ENCODE results near the gene TMEM183A.

TMEM183A gene

DNA sequence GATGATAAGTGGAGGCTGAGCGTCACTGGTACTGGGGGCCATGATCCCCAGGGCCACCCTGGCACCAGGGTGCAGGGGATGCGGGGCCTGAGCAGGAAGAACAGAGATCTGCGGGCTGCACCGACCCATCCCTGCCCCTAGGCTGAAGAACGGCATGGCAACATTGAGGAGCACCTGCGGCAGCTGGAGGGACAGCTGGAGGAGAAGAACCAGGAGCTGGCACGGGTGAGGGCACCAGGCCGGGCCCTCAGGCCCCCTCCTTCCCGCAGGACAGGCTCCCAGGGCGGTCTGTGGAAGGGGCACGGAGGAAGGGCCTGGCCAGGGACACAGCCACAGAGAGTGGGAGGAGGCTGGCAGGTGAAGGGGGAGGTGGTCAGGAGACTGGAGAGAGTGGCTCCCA lies 40.9 kb downstream of the TMEM183A start:
- no peak for DNase-seq

GRCh38 chr1:203048555-203049051 lies 41.4 kb downstream of the TMEM183A start:
- DNase-seq: peak; percentile 88

DNA sequence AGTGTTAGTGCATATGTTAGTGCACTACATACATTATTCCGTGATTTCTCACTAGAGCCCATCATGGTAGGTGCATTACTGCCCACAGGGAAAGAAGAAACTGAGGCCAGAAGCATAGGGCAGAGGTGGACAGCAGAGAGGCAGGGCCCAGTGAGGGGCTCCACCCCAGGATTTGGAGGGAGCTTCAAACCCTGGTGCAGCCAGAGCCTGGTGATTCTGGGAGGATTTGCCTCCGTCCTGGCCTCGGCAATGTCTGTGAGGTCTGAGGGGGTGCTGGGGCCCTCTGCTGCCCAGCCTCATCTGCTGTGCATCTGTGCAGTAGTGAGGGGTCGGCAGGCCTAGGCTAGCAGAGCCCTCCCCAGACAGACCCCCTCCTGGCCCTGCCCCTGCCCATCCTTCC lies 41.9 kb downstream of the TMEM183A start:
- DNase-seq: no peak

GRCh38 chr1:203049576-203050180 lies 42.5 kb downstream of the TMEM183A start:
- DNase-seq: no peak

GRCh38 chr1:203050826-203051225 lies 43.7 kb downstream of the TMEM183A start:
- DNase-seq: no peak

DNA sequence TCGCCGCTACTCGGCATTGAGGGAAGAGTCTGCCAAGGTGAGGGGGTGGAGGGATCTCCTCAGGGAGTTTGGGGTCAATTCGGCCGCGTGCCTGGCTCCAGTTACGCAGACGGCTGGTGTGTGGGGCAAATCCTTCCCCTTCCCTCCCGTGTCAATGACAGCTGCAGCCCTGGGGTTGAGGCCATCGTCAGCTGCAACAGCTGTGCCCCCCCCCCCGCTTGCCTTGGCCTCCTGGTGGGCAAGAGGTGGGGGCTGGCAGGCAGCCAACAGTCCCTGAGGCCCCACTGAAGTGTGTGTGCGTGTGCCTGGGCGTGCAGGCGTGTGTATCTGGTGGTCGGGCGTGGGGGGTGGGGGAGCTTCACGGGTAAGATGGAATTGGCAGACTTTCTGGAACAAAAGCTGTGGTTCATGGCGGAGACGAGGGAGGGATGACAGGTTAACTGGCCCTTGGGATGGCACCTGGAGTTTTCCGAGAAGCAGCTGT lies 44.7 kb downstream of the TMEM183A start:
- DNase-seq: peak; percentile 77

GRCh38 chr1:203052601-203053000 lies 45.4 kb downstream of the TMEM183A start:
- no peak for DNase-seq

- DNase-seq: no peak
These were observed 47.0 kb downstream of the TMEM183A start for GRCh38 chr1:203054184-203054583.

DNA sequence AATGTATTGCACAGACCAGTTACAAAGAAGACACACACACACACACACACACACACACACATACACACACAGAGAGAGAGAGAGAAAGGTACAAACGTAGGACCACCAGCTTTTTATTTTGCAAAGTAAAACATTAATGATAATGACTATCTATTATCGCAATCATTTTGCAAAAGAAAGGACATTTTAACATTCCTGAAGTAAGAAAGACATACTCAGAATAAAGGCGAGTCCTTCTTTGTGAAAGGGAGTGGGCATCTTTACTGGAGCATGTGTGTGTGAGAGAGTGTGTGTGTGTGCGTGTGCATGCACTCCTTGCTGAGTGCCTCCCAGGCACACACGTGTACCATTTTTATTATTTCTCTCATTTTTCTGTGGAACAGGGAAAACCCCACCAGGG lies 47.5 kb downstream of the TMEM183A start:
- no peak for DNase-seq

DNA sequence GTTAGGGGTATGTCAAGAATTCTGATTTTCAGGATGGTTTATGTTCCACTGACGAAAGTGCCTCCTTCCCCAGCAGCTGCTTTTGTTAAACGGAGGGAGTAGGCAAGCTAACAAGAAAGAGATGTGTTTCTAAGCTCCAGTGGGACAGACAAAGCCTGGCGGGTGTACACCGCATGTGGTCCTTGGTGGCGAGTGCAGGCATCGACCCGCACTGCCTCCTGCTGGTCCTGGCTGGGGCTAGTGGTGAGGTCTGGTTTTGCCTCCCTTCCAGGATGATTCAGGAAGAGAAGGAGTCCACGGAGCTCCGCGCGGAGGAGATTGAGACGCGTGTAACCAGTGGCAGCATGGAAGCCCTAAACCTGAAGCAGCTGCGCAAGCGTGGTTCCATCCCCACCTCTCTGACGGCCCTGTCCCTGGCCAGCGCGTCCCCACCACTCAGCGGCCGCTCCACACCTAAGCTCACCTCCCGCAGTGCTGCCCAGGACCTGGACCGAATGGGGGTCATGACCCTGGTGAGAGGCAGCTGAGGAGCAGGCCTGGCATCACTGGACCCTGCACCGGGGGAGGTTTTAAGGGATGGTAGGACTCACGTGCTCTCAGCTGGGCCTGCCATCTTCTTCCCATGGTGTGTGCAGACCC lies 48.1 kb downstream of the TMEM183A start:
- DNase-seq: no peak

GRCh38 chr1:203056012-203056411 lies 48.8 kb downstream of the TMEM183A start:
- DNase-seq: no peak

DNA sequence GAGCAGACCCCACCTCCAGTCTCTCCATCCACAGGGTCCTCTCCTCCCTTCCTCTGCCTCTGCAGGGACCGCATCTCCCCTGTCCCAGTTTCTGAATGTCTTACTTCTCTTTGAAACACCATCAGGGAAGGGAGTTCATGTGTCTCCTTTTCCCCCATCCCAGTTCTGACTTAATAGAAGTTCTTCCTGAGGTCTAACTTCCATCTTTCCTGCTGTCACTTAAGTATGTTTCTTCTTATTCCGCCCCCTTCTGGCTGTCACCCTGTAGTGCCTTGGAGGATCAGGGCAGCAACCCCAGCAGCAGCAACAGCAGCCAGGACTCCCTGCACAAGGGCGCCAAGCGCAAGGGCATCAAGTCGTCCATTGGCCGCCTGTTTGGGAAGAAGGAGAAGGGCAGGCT lies 49.3 kb downstream of the TMEM183A start:
- no peak for DNase-seq

DNA sequence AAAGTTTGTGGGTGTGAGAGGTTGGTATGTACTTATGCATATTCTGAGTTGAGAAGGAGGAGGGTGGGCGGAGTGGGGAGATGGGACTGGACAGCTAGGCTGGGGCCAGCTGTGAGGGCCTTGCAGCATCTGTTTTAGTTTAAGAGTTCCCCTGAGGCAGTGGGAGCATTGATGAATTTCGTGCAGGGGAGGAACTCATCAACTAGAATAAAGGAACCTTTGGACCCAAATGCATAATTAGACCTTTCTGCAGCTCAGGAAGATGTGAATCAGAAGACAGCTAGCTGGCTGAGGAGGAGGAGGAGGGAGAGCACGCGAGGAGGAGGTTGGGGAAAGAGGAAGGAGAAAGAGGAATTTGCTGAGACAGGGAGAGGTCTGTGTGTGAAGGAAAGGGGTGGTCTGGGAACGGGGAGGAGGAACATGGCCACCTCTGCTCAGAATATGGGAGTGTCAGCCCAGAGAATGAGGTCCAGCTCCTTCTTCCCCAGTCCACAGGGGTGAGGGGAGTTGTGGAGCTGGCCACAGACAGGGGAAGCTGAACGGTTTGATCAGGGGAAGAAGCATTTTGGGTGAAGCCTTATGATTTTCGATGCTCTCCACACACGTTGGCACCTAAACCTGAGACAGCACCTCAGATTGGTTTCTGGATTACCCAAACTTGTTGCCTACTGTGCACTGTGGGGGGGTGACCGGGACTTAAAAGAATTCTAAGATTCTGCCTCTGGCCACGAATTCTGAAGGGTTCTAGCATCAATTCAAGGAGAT lies 50.9 kb downstream of the TMEM183A start:
- no peak for DNase-seq

DNA sequence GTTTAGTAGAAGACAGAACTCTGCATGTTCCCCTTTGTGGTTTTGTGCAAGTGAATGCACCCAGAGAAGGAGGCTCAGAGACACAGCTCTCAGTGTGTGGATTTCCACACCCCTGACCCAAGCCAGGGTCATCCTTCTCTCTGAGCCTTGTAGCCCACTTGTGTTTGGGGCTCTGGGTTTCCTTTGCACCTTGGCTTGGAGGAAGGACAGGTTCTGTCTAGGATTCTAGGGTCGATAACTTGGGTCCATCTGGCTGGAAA lies 51.4 kb downstream of the TMEM183A start:
- no peak for DNase-seq

DNA sequence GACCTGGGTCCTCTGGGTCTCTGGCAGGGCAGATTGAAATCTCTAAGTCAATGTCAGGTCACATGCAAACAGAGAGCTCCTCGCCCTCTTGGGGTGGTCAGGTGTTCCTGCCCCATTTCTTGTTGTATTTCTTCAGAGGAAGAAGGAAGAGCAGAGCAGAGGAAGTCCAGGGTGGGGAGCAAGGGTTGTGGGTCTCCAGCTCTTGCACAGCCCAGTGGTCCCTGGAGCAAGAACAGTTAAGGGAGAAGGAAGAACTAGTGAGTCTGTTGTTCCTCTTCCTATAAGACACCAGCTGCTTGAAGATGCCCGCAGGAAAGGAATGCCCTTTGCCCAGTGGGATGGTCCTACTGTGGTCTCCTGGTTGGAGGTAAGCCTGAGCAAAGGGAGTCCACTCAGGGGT lies 52.3 kb downstream of the TMEM183A start:
- no peak for DNase-seq

DNA sequence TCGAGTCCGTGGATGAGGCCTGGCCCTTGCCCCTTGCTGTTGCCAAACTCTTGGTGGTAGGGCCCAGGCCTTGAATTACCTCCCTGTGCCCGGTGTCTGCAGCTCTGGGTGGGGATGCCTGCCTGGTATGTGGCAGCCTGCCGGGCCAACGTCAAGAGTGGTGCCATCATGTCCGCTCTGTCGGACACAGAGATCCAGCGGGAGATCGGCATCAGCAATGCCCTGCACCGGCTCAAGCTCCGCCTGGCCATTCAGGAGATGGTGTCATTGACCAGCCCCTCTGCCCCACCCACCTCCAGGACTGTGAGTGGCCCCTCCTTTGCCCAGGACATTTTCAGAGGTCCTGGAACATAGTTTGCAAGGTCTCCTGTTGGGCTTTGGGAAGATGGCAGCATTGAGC lies 52.9 kb downstream of the TMEM183A start:
- DNase-seq: no peak

GRCh38 chr1:203063287-203063686 lies 56.1 kb downstream of the TMEM183A start:
- no peak for DNase-seq

GRCh38 chr1:203065191-203065590 lies 58.0 kb downstream of the TMEM183A start:
- DNase-seq: no peak

DNA sequence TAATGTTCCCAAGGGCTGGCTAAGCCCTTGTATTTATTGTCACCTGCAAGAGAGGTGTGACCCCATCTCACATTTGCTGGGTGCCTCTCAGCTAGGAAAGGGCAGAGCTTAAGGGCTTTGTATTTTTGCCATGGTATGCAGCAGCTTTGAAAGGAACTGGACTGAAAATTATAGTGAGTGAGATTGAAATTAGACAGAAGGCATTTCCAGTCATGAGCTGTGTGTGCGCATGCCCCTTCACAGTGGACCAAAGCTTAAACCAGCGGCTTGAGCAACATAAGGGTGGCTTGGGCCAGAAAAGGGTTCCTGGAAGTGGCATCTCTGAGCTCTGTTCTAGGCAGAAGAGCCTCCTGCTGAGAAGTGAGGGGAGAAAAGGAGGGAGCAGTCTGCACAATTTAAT lies 58.8 kb downstream of the TMEM183A start:
- DNase-seq: no peak

GRCh38 chr1:203066965-203067364 lies 59.8 kb downstream of the TMEM183A start:
- no peak for DNase-seq

DNA sequence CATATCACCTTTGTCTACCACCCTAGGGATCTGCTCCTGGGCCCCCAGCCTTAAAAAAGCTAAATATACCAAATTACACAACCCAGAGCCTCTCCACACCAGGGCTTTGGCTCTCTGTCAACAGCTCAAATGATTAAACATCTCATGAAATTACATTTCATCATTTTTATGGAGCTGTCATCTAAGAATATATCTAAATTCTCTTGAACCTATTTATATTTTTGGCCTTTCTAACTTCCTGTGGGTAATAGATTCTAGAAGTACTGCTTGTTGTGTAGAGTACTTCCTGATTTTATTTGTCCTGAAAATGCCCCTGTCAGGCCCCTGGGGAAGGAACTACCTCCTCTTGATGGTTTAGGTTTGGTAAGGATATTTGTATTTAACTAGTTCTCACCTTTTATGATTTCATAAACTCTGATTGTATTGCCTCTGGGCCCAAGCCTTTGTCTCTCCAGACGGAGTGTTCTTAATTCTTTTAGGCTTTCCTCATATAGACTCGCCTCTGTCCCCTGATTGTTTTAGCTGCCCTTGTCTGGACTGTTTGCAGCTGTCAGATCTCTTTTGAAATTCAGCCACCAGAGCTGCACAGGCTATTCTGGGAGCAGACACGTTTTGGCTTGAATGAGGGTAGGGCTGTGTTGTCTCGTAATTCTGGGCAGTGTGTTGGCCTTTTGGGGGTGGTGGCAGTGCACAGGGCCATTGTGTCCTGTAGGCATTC lies 62.0 kb downstream of the TMEM183A start:
- DNase-seq: peak; percentile 22

DNA sequence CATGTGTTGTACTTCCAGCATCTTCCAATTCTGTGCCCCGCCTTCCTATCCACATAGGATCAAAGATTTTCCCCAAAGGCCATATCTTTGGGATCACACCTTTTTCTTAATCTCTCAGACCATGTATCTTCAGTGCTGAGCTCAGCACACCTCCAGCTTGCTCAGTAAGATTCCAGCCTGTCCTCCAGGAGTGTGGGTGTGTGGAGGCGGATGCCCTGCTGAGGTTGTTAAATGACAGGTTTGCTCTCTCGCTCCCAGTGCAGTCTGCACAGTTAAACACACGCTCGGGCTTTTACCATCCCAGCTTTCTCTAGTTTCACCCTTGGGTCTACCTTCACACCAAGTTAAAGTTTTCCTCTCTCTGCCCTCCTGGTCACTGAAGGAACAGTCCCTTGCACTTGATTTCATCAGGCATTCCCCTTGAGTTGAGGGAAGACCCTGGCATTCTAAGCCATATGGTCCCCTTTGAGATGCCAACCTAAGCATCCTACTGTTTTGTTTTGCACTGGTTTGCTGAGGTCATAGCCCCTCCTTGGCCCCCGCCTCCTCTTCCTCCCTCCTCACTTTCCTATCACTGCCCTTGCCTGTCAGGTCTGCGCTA lies 64.9 kb downstream of the TMEM183A start:
- no peak for DNase-seq

DNA sequence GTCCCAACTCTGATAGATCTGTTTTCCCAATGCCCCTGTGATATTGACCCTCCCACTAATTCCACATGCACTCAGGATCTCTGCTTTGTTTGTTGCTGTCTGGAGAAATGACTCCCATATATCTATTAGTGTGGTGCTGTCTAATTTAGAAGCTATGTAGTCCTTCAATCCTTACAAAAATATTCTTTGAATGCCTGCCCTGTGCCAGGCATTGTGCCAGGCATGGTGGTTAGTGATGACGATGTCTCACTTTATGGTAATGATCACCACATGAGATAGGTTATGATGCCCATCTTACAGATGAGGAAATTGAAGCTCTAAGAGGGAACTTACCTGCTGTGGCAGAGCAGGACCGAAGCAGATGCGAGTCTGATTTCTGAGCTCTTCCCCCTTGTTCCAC lies 65.7 kb downstream of the TMEM183A start:
- no peak for DNase-seq

Measured in NCI-H1694 treated with DMSO at 0.1 percent for 48 hours (cell line).